Skeletal muscle tissue (tissue), 4 donors: ENCODE measurements around the gene MEPCE. TPM values are rescaled to one million over a fixed set of nuclear protein-coding genes. Genes with fewer than 3 reads are reported as not detected.
"Not testable (repeated sequence)": the region's sequence is repeated elsewhere in the genome, so short reads cannot be mapped to it uniquely, and the experiment has no call there.

Experiments
- H3K27ac ChIP-seq: one replicate; pipeline ENCODE4 v1.7.0; 2013; ENCODE audit warnings: mild to moderate bottlenecking, low read depth, low read length, inconsistent platforms
- H3K27me3 ChIP-seq, 3 donors: one replicate each; pipeline ENCODE4 v1.7.0; 2013; ENCODE audit warnings: low read length in 3 of 3; ENCODE audit not compliant: control insufficient read depth in 3 of 3, insufficient read depth in 3 of 3
- H3K36me3 ChIP-seq, 3 donors: one replicate each; pipeline ENCODE4 v1.7.0; 2013; ENCODE audit warnings: low read length in 3 of 3; ENCODE audit not compliant: control insufficient read depth in 3 of 3, insufficient read depth in 3 of 3
- H3K4me1 ChIP-seq, 3 donors: one replicate each; pipeline ENCODE4 v1.7.0; 2013; ENCODE audit warnings: low read length in 3 of 3, mild to moderate bottlenecking in 3 of 3; ENCODE audit not compliant: control insufficient read depth in 3 of 3, insufficient read depth in 3 of 3
- H3K4me3 ChIP-seq, 3 donors: one replicate each; pipeline ENCODE4 v1.7.0; 2013; ENCODE audit warnings: low read length in 3 of 3
- H3K9ac ChIP-seq, 3 donors: one replicate each; pipeline ENCODE4 v1.7.0; 2013; ENCODE audit warnings: low read length in 3 of 3, mild to moderate bottlenecking in 3 of 3, moderate library complexity in 2 of 3, low read depth in 1 of 3
- H3K9me3 ChIP-seq, 3 donors: one replicate each; pipeline ENCODE4 v1.7.0; 2013; ENCODE audit warnings: low read length in 3 of 3; ENCODE audit not compliant: control insufficient read depth in 3 of 3
- total RNA-seq: library from RNA; depleted of rRNA; stranded (reverse); fragments of >200 nt; gene quantifications from one replicate; pipeline ENCODE4 v1.2.3, GENCODE V29; 2014
- donor health status: Osteomylitis.

The MEPCE gene
- total RNA-seq, 1 donor from 2014 or later = 30.8 TPM

DNA sequence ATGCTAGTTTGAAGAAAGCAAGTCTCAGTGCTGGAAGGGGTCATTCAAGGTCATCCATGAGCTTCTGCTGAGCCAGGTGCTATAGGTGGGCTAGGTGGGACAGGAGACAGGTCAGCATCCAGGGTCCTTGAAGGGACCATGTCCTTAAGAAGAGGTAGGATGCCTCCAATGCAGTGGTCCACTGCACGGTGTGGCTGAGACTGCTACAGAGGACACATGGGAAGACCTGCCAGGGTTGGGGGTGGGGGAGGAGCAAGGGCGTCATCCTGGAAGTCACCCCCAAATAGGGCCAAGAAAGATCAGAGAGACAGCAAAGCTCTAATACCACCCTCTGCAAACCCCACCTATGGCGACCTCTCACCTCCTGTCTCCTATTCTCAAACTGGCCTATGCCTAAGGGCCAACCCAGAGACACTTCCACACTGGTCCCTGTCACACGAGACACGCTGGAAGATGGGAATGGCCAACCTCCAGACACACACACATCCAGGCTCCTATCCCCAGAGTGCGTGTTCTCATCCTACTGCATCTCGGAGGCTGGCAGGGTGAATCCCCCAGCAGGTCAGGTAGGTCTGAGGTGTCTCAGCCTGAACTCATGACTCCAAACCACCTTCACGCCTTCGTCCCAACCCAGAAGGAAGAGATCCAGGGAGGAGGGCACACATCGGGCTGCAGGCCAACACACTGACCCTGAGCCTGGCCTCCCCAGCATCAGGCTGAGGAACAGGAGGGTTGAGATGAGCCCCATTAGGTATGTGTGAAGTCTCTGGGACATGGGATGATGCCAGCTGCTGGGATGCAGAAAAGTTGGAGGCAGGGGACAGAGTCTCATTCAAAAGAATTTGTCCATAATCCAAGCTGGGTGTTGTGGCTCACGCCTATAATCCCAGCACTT is 12.3 kb downstream of the MEPCE start:
- Histone ChIP-seq H3K9ac (no peak overlapping the region), H3K36me3 (no peaks in the 10 kb centered on the region), H3K4me1 (peaks cover 3 to 17% (median 8%) of the 10 kb centered on the region in 3 donors), H3K27ac (no peak overlapping the region), H3K9me3 (no peaks in the 10 kb centered on the region), H3K27me3 (no peaks in the 10 kb centered on the region), H3K4me3 (no peak overlapping the region)

GRCh38 chr7:100443096-100443840 is 13.6 kb downstream of the MEPCE start:
- no peaks in the 10 kb centered on the region for H3K9me3 ChIP-seq
- H3K4me1 ChIP-seq = peaks cover 3 to 13% (median 8%) of the 10 kb centered on the region in 3 donors
- no peak overlapping the region for H3K4me3 ChIP-seq
- H3K36me3 ChIP-seq = no peaks in the 10 kb centered on the region
- H3K9ac ChIP-seq = no peak overlapping the region
- H3K27me3 ChIP-seq = no peaks in the 10 kb centered on the region
- no peak overlapping the region for H3K27ac ChIP-seq

GRCh38 chr7:100444311-100445278 is 15.0 kb downstream of the MEPCE start:
- H3K36me3 ChIP-seq = no peaks in the 10 kb centered on the region
- no peaks in the 10 kb centered on the region for H3K27me3 ChIP-seq
- H3K4me3 ChIP-seq = no peak overlapping the region
- no peaks in the 10 kb centered on the region for H3K9me3 ChIP-seq
- peak overlapping the region; percentile 73 for H3K27ac ChIP-seq
- H3K4me1 ChIP-seq = peaks cover 3 to 13% (median 8%) of the 10 kb centered on the region in 3 donors
- peak overlapping the region in 1 of 3 donors; percentile 43 for H3K9ac ChIP-seq

- Histone ChIP-seq H3K27ac (no peak overlapping the region), H3K4me1 (peaks cover 8 to 13% (median 10%) of the 10 kb centered on the region in 3 donors), H3K27me3 (no peaks in the 10 kb centered on the region), H3K4me3 (no peak overlapping the region), H3K36me3 (no peaks in the 10 kb centered on the region), H3K9me3 (no peaks in the 10 kb centered on the region), H3K9ac (no peak overlapping the region)
These were observed 16.4 kb downstream of the MEPCE start for GRCh38 chr7:100446040-100446439.

GRCh38 chr7:100447363-100447762 is 17.7 kb downstream of the MEPCE start:
- peaks cover 8 to 13% (median 10%) of the 10 kb centered on the region in 3 donors for H3K4me1 ChIP-seq
- not testable (repeated sequence) for H3K27ac ChIP-seq, H3K36me3 ChIP-seq, H3K27me3 ChIP-seq, H3K9ac ChIP-seq, H3K9me3 ChIP-seq, H3K4me3 ChIP-seq

DNA sequence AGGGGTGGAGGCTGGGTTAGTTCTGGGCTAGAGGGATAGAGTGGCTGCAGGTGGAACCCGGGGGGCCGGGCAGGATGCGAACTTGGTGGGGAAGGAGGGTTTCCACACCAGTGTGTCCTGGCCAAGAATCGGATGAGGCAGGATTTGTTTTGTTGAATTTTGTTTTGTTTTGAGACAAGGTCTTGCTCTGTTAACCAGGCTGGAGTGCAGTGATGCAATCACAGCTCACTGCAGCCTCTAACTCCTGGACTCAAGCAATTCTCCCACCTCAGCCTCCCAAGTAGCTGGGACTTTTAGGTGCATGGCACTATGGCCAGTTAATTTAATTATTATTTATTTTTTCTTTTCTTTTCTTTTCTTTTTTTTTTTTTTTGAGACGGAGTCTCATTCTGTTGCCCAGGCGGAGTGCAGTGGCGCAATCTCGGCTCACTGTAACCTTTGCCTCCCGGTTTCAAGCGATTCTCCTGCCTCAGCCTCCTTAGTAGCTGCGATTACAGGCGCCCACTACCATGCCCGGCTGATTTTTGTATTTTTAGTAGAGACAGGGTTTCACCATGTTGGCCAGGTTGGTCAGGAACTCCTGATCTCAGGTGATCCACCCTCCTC is 19.7 kb downstream of the MEPCE start:
- no peak overlapping the region for H3K27ac ChIP-seq
- H3K4me3 ChIP-seq = no peak overlapping the region
- H3K27me3 ChIP-seq = no peaks in the 10 kb centered on the region
- no peaks in the 10 kb centered on the region for H3K9me3 ChIP-seq
- H3K36me3 ChIP-seq = no peaks in the 10 kb centered on the region
- no peak overlapping the region for H3K9ac ChIP-seq
- peaks cover 8 to 11% (median 9%) of the 10 kb centered on the region in 3 donors for H3K4me1 ChIP-seq

- no peaks in the 10 kb centered on the region for H3K9me3 ChIP-seq
- H3K4me3 ChIP-seq = no peak overlapping the region
- no peaks in the 10 kb centered on the region for H3K36me3 ChIP-seq
- H3K27me3 ChIP-seq = no peaks in the 10 kb centered on the region
- H3K4me1 ChIP-seq = peaks cover 0 to 5% (median 2%) of the 10 kb centered on the region in 3 donors
- H3K27ac ChIP-seq = no peak overlapping the region
- no peak overlapping the region for H3K9ac ChIP-seq
These were observed 22.9 kb downstream of the MEPCE start for GRCh38 chr7:100452513-100452912.

- H3K4me1 ChIP-seq, H3K27me3 ChIP-seq, H3K9me3 ChIP-seq, H3K27ac ChIP-seq, H3K36me3 ChIP-seq, H3K9ac ChIP-seq, H3K4me3 ChIP-seq: not testable (repeated sequence)
These were observed 24.2 kb downstream of the MEPCE start for GRCh38 chr7:100453854-100454253.

GRCh38 chr7:100455206-100455605 is 25.6 kb downstream of the MEPCE start:
- no peaks in the 10 kb centered on the region for H3K9me3 ChIP-seq
- no peaks in the 10 kb centered on the region for H3K36me3 ChIP-seq
- no peak overlapping the region for H3K27ac ChIP-seq
- H3K4me1 ChIP-seq = peaks cover 0 to 2% (median under 1%) of the 10 kb centered on the region in 3 donors
- no peaks in the 10 kb centered on the region for H3K27me3 ChIP-seq
- H3K4me3 ChIP-seq = no peak overlapping the region
- H3K9ac ChIP-seq = no peak overlapping the region
